H1 (cell line): ENCODE results near the gene FUT6.
"Not testable (repeated sequence)": the region's sequence is repeated elsewhere in the genome, so short reads cannot be mapped to it uniquely, and the experiment has no call there.

Experiments
- BRCA1 ChIP-seq: IDR thresholded peaks from 2 replicates; pipeline ENCODE4 v1.6.1; 2012; ENCODE audit warnings: low read depth, low read length, improper control_type of control experiment
- CBX5 ChIP-seq: fragments of 300-800, 300-1000 bp; sonication (generic); IDR thresholded peaks from 2 replicates; pipeline ENCODE4 v1.7.1; 2016; ENCODE audit warnings: antibody characterized with exemption, low read length, low read depth
- CREB1 ChIP-seq: IDR thresholded peaks from 2 replicates; pipeline ENCODE4 v1.6.1; 2012; ENCODE audit warnings: inconsistent platforms
- EZH2 ChIP-seq: fragments of 200-600 bp; sonication (generic); IDR thresholded peaks from 2 replicates; pipeline ENCODE4 v1.7.1; 2012; ENCODE audit warnings: low read depth, mild to moderate bottlenecking, moderate library complexity, low read length, inconsistent platforms; ENCODE audit not compliant: severe bottlenecking
- GABPA ChIP-seq: IDR thresholded peaks from 2 replicates; pipeline ENCODE4 v1.6.1; 2011; ENCODE audit warnings: mild to moderate bottlenecking, low read length, moderate library complexity, borderline replicate concordance; ENCODE audit not compliant: insufficient read depth
- JUN ChIP-seq: IDR thresholded peaks from 2 replicates; pipeline ENCODE4 v1.6.1; 2011; ENCODE audit warnings: low read depth, mild to moderate bottlenecking, improper control_type of control experiment, low read length
- MAX ChIP-seq: IDR thresholded peaks from 2 replicates; pipeline ENCODE4 v1.6.1; 2012; ENCODE audit warnings: inconsistent platforms
- POLR2A ChIP-seq, 2 experiments: IDR thresholded peaks; 1 replicate in 1 of 2; 2 replicates in 1 of 2; pipeline ENCODE4 v1.6.1; 2011; ENCODE audit warnings: low read depth in 2 of 2, low read length in 2 of 2, mild to moderate bottlenecking in 2 of 2; ENCODE audit errors: control extremely low read depth in 1 of 2
- POLR2AphosphoS5 ChIP-seq: IDR thresholded peaks from 2 replicates; pipeline ENCODE4 v1.6.1; 2011; ENCODE audit warnings: low read depth, low read length
- RBBP5 ChIP-seq: IDR thresholded peaks from 2 replicates; pipeline ENCODE4 v1.7.1; 2012; ENCODE audit warnings: low read depth, mild to moderate bottlenecking, inconsistent platforms, low read length, moderate library complexity, borderline replicate concordance
- SUZ12 ChIP-seq: fragments of 200-600 bp; sonication (generic); IDR thresholded peaks from 2 replicates; pipeline ENCODE4 v1.6.1; 2012; ENCODE audit warnings: mild to moderate bottlenecking, inconsistent platforms, low read length, moderate library complexity, mixed read lengths
- TF ChIP-seq, protein P1 (sequence below), 3 experiments: IDR thresholded peaks; 1 replicate in 2 of 3; 2 replicates in 1 of 3; pipeline versions ENCODE4 v1.5.1 to v1.6.1; 2011; ENCODE audit warnings: low read length in 3 of 3, mild to moderate bottlenecking in 3 of 3, inconsistent platforms in 2 of 3, low read depth in 1 of 3, moderate library complexity in 1 of 3; ENCODE audit not compliant: insufficient read depth in 1 of 3; ENCODE audit errors: control extremely low read depth in 1 of 3
- TF ChIP-seq, protein P2 (sequence below): IDR thresholded peaks from 2 replicates; pipeline ENCODE4 v1.6.1; 2011; ENCODE audit warnings: low read length, improper control_type of control experiment

- not testable (repeated sequence) for TF ChIP-seq POLR2AphosphoS5; GABPA; SUZ12; MAX; EZH2; JUN; BRCA1; RBBP5; POLR2A (IDR thresholded peaks at IDR 0.05; ENCODE audit: control extremely low read depth in 1 of 2, low read depth in 2 of 2, low read length in 2 of 2); CBX5; CREB1
- TF ChIP-seq, protein P1, sequence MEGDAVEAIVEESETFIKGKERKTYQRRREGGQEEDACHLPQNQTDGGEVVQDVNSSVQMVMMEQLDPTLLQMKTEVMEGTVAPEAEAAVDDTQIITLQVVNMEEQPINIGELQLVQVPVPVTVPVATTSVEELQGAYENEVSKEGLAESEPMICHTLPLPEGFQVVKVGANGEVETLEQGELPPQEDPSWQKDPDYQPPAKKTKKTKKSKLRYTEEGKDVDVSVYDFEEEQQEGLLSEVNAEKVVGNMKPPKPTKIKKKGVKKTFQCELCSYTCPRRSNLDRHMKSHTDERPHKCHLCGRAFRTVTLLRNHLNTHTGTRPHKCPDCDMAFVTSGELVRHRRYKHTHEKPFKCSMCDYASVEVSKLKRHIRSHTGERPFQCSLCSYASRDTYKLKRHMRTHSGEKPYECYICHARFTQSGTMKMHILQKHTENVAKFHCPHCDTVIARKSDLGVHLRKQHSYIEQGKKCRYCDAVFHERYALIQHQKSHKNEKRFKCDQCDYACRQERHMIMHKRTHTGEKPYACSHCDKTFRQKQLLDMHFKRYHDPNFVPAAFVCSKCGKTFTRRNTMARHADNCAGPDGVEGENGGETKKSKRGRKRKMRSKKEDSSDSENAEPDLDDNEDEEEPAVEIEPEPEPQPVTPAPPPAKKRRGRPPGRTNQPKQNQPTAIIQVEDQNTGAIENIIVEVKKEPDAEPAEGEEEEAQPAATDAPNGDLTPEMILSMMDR (IDR thresholded peaks at IDR 0.05; ENCODE audit: control extremely low read depth in 1 of 3, insufficient read depth in 1 of 3, low read depth in 1 of 3, low read length in 3 of 3) = not testable (repeated sequence)
- TF ChIP-seq, protein P2, sequence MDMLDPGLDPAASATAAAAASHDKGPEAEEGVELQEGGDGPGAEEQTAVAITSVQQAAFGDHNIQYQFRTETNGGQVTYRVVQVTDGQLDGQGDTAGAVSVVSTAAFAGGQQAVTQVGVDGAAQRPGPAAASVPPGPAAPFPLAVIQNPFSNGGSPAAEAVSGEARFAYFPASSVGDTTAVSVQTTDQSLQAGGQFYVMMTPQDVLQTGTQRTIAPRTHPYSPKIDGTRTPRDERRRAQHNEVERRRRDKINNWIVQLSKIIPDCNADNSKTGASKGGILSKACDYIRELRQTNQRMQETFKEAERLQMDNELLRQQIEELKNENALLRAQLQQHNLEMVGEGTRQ = not testable (repeated sequence)
Observed at GRCh38 chr19:5780916-5781315, 58.6 kb downstream of the FUT6 start.
